LNCAP (cell line): ENCODE data around the gene CELF5.

ENCODE experiments used
- CTCF ChIP-seq: fragments of 450-650 bp; IDR thresholded peaks from 2 replicates; pipeline ENCODE4 v1.5.1; 2017; ENCODE audit warnings: mild to moderate bottlenecking

CELF5 gene

GRCh38 chr19:3323026-3323425 is 98.6 kb downstream of the CELF5 start:
- no peak for TF ChIP-seq CTCF

GRCh38 chr19:3323658-3324057 is 99.2 kb downstream of the CELF5 start:
- TF ChIP-seq CTCF: no peak

GRCh38 chr19:3324405-3324856 is 100.0 kb downstream of the CELF5 start:
- peak; percentile 60 for TF ChIP-seq CTCF

GRCh38 chr19:3325451-3325850 is 101.0 kb downstream of the CELF5 start:
- TF ChIP-seq CTCF: no peak

- TF ChIP-seq CTCF: no peak
Observed at GRCh38 chr19:3328743-3329142, 104.3 kb downstream of the CELF5 start.

- TF ChIP-seq CTCF: no peak
Observed at GRCh38 chr19:3330047-3330446, 105.6 kb downstream of the CELF5 start.

- TF ChIP-seq CTCF: no peak
Observed at GRCh38 chr19:3333020-3333583, 108.6 kb downstream of the CELF5 start.

GRCh38 chr19:3333662-3334061 is 109.2 kb downstream of the CELF5 start:
- no peak for TF ChIP-seq CTCF
